ENCODE data around the gene FSTL1. TPM values are rescaled to one million over a fixed set of nuclear protein-coding genes. Genes with fewer than 3 reads are reported as not detected.

FSTL1 gene
- total and polyA plus RNA-seq, 2 of the 8 experiments (the other 6 are each of a cell fraction or from before 2014, with no cell fraction given), result 158 to 516 TPM

- 90% methylated on average over 2 of the region's 2 CpGs; no CpG with 5 or more reads in 1 of the 2 experiments for WGBS, 2 experiments (ENCODE audit: extremely low coverage in 1 of 2, insufficient coverage in 1 of 2, insufficient read length in 1 of 2, insufficient replicate concordance in 2 of 2, low coverage in 1 of 2, low lambda C conversion rate in 2 of 2, missing lambda C conversion rate in 1 of 2)
- Histone ChIP-seq H3K56ac (replicated peaks; ENCODE audit: insufficient read length, low read depth, low read length) (no peak overlapping the region), H2BK5ac (ENCODE audit: low read depth, low read length) (no peak overlapping the region), H3K18ac (ENCODE audit: extremely low read depth, low read length) (no peak overlapping the region), H3K36me3 (ENCODE audit: control insufficient read depth in 2 of 4, insufficient read depth in 4 of 4, low read length in 3 of 4) (peaks cover 16 to 50% (median 35%) of the 10 kb centered on the region in 4 experiments), H4K20me1 (replicated peaks in 1 of 2; ENCODE audit: control insufficient read depth in 1 of 2, insufficient read depth in 2 of 2, low read length in 2 of 2) (peaks cover 0 to 13% of the 10 kb centered on the region in 2 experiments), H3K79me2 (ENCODE audit: control insufficient read depth in 1 of 2, insufficient read depth in 2 of 2, low read length in 2 of 2) (peaks cover 0 to 92% of the 10 kb centered on the region in 2 experiments; a peak in 3 of 4 replicates), H3K23ac (ENCODE audit: insufficient read length) (no peak overlapping the region), H2BK12ac (ENCODE audit: low read depth, low read length) (no peak overlapping the region), H3K14ac (ENCODE audit: insufficient read length) (no peak overlapping the region), H3K4me1 (replicated peaks in 1 of 4; ENCODE audit: control insufficient read depth in 3 of 4, insufficient read depth in 4 of 4, low read length in 3 of 4) (peaks cover 3 to 19% (median 13%) of the 10 kb centered on the region in 4 experiments), H3K23me2 (ENCODE audit: low read depth, low read length) (no peaks in the 10 kb centered on the region), H4K8ac (ENCODE audit: extremely low read depth, insufficient read depth, low read length) (no peak overlapping the region), H2BK120ac (replicated peaks; ENCODE audit: low read depth, low read length) (no peak overlapping the region), H2AK5ac (ENCODE audit: low read depth, low read length) (no peak overlapping the region), H3K9ac (replicated peaks in 1 of 4; ENCODE audit: extremely low read depth in 1 of 4, low read depth in 3 of 4, low read length in 3 of 4) (no peak overlapping the region), H4K5ac (ENCODE audit: insufficient read length, low read depth, low read length) (no peak overlapping the region), H3K4me3 (ENCODE audit: extremely low read depth in 1 of 4, insufficient read depth in 2 of 4, low read depth in 3 of 4, low read length in 4 of 4) (no peak overlapping the region), H4K91ac (replicated peaks; ENCODE audit: insufficient read length, low read length) (no peak overlapping the region), H3K4ac (replicated peaks; ENCODE audit: insufficient read length, low read depth, low read length) (no peak overlapping the region), H2BK15ac (ENCODE audit: low read length) (no peak overlapping the region), H3K79me1 (ENCODE audit: low read depth, low read length) (peaks cover 3% of the 10 kb centered on the region; the same call in 1 of the 2 replicates), H3K27me3 (replicated peaks in 1 of 4; ENCODE audit: control insufficient read depth in 3 of 4, extremely low read depth in 1 of 4, insufficient read depth in 3 of 4, low read length in 3 of 4) (no peaks in the 10 kb centered on the region), H3K27ac (ENCODE audit: low read depth, low read length) (no peak overlapping the region), H2AFZ (ENCODE audit: low read length) (no peak overlapping the region), H3K9me3 (ENCODE audit: insufficient read depth in 2 of 2, low read depth in 1 of 2, low read length in 1 of 2) (no peaks in the 10 kb centered on the region), H2BK20ac (ENCODE audit: low read length) (no peak overlapping the region), H3K4me2 (ENCODE audit: insufficient read depth in 1 of 2, low read depth in 2 of 2, low read length in 2 of 2) (no peak overlapping the region)
- TF ChIP-seq RBBP5 (IDR thresholded peaks at IDR 0.05; ENCODE audit: borderline replicate concordance, low read depth, low read length) (no peak), TCF12 (IDR thresholded peaks at IDR 0.05; ENCODE audit: low read depth, low read length) (no peak), POLR2A (IDR thresholded peaks at IDR 0.05; ENCODE audit: control extremely low read depth in 1 of 2, low read depth in 2 of 2, low read length in 2 of 2) (peak in 1 of 2 experiments; percentile 8; a peak in 1 of 3 replicates), ASH2L (IDR thresholded peaks at IDR 0.05; ENCODE audit: low read length) (no peak), ZNF274 (IDR thresholded peaks at IDR 0.05; ENCODE audit: borderline replicate concordance, extremely low read depth, low read length) (no peak)
- TF ChIP-seq, protein P1, sequence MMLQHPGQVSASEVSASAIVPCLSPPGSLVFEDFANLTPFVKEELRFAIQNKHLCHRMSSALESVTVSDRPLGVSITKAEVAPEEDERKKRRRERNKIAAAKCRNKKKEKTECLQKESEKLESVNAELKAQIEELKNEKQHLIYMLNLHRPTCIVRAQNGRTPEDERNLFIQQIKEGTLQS (IDR thresholded peaks at IDR 0.05; ENCODE audit: insufficient read depth, low read depth, low read length), result no peak
- no peak for DNase-seq (ENCODE audit: low read depth in 1 of 2, low spot score in 2 of 2)
- FAIRE-seq, result no peak
- ChIA-PET POLR2A (ENCODE audit: partially characterized antibody) (interaction anchor here (1.2 to 21.2 kb wide), 5 partner anchors 4 to 121 kb away, joined by 3 to 299 read pairs (median 4); partner anchors contain the start of gene FSTL1), CTCF (ENCODE audit: partially characterized antibody) (interaction anchor here (0.8 to 23.6 kb wide), 9 partner anchors 7 to 121 kb away, joined by 3 to 294 read pairs (median 4); partner anchors contain the start of gene FSTL1)
These were observed 13.2 kb downstream of the FSTL1 start for GRCh38 chr3:120437559-120437958.
